ENCODE data around the gene HAAO.

HAAO gene

DNA sequence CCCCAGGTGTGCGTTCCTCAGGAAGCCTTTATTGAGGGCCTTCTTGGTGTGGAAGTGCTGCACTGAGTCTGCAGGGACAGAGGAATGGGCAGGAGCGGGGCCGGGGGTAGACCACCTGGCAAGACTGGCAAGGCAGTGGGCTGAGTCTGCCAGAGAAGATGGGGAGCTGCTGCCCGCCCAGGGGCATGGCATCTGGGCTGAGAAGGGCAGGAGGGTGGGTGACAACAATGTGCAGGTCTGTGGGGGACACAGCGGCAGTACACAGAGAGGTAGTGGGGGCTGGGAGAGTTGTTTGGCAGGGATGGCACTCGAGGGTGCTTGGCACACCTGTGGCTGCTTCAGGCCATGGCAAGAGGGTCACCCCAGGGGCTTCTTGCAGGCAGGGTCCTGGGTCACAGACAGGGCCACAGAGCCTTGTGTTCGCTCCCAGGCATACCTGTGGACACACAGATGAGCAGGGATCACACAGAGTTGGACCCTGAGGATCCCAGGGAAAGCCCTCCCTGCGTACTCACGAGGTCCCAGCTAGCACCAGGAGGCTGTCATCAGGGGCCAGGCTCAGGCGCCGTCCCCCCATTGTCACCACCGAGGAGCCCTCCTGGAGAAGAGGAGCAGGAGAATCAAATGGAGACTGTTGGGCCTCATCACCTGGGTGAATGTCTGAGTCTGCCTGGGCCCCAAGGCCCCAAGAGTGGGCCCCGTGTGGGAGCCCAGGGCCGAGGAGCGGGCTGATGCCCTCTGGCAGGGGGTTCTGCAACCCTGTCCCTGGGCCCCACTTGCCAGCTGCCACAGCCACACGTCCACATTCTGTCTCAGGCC, 25.1 kb downstream of the HAAO start:
- DNase-seq, result no peak

DNA sequence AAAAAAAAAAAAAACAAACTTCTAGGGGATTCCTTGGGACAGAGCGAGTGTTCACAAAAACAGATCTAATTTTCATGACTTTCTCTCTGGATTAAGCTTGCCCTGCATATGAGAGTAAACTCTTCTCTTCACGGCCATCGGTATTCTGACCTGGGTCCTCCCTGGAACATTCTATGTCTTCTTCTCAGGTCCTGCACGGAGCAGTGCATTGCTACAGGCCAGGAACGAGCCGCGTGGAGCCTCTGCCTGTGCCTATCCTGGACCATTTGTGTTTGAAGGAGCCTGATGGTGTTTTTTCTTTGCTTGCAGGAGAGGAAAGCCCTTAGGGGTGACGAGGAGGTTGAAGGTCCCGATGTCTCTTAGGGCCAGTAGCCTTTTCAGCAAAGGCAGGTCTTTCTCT, 26.7 kb downstream of the HAAO start:
- no peak for DNase-seq

GRCh38 chr2:42764901-42765300, 27.5 kb downstream of the HAAO start:
- no peak for DNase-seq

GRCh38 chr2:42764096-42764495, 28.3 kb downstream of the HAAO start, which contains the start of gene OXER1:
Gene OXER1, minus strand, starts transcription at chr2:42764135. Its CDS starts 73 bp downstream, at chr2:42764062.
- no peak for DNase-seq

GRCh38 chr2:42762823-42763804, 29.3 kb downstream of the HAAO start:
- DNase-seq, result no peak

DNA sequence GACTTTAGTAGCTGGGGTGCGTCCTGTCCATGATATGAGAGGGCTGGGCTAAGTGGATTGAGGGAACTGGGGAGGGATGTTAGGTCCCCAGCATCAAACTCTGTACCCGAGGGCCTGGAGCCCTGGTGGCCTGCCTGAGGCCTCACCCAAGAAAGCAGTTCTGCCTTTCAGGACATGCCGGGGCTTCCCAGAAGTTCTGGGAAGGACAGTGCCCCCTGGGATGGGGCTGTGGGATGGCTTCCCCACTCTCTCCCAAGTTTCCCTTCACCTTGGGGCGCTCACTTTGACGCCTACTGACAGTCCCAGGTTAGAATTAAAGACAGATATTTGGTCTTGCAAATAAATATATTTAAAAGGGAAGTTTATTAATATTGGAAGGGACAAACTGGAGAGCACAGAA, 30.2 kb downstream of the HAAO start:
- DNase-seq, result no peak

- no peak for DNase-seq
Observed at GRCh38 chr2:42761554-42761953, 30.8 kb downstream of the HAAO start.

DNA sequence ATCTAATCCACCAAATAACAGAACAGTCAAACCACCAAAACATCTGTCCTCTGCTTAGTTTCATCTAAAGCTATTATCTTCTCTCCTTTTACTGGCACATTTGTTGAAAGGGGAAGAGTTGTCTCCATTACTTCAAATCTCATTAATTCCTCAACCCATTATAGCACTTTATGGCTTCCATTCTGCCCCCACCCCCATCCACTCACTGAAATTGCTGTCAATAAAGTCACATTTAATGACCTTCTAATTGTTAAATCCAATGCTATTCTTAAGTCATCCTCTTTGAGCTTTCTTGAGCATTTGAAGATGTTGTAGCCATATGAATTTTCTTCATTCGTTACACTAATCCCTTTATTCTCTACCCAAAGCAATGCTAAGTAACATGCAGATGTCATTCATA, 33.6 kb downstream of the HAAO start:
- no peak for DNase-seq

DNA sequence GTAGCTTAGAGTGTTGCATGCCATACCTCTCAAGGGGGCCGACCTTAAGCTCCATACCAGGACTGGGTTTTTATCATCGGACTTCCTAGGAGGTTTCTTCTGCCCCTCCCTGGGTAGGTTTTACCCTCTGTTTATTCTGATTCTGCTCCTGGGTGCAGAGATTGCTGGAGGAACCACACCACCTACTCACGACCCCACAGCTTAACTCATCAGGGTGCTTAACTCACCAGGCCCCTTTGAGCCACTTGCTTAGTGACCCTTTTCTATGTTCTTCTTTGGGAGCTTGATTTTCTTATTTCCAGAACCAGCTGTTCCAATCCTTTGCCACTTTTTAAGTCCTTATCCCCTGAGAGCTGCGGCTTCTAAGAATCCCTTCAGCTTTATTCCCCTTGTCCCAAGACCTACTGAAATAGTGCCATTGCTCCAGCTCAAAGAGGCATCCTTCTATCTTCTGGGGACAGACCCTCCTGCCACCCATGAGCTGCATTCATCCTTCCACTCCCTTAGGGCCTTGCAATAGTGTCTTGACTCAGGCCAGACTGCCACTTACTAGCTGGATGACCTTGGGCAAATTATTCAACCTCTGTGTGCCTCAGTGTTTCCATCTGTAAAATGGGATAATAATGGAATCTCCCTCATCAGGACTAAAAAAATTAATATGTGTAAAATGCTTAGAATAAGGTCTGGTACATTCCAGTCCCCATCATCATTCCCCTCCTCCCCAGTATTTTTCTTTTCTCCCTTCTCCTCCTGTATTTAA, 34.2 kb downstream of the HAAO start:
- no peak for DNase-seq

DNA sequence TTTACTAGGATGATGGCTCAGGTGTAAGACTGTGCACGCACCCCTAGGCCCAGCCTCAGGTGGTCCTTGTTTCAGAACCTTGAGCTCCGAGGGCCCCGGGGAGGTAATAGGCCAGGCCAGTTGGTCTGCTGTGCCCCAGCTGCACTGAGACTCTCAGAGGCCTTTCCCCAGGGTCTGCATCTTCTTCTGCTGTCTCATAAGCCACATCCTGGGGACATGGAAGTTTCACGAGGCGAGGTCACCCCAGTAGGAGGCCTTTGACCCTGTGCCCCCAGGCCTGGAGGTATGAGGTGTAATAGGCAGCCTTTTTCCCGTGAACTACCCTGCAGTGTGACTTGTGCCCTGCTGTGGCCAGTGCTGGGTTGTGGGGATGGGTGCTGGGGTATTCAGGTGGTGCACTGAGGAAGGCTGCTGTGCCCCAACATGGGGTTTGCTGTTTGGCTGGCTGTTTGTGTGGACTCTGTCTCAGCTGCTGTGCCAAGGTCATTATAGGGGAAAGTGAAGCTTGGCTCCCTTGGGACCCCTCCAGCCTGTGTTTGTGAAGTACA, 35.3 kb downstream of the HAAO start:
- DNase-seq, result no peak

GRCh38 chr2:42756150-42756775, 36.1 kb downstream of the HAAO start:
- DNase-seq, result no peak

GRCh38 chr2:42755191-42755880, 37.0 kb downstream of the HAAO start:
- no peak for DNase-seq

DNA sequence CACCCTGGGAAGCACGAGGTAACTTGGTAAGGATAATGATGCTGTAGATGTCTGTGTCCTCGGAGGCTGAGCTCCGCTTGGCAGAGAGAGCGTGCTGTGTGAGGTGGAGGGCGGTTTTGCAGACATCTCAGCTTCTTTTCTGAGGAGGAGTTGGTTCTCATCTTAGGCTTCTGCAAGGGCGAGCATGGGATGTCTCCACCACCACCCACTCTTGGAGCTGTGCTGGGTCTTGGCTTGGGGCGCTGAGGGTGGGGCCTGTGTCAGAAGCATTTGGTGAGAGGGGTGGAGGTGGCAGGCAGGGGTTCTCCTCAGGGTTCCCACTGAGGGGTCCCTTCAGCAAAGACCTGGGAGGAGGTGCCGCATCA, 37.6 kb downstream of the HAAO start:
- no peak for DNase-seq

DNA sequence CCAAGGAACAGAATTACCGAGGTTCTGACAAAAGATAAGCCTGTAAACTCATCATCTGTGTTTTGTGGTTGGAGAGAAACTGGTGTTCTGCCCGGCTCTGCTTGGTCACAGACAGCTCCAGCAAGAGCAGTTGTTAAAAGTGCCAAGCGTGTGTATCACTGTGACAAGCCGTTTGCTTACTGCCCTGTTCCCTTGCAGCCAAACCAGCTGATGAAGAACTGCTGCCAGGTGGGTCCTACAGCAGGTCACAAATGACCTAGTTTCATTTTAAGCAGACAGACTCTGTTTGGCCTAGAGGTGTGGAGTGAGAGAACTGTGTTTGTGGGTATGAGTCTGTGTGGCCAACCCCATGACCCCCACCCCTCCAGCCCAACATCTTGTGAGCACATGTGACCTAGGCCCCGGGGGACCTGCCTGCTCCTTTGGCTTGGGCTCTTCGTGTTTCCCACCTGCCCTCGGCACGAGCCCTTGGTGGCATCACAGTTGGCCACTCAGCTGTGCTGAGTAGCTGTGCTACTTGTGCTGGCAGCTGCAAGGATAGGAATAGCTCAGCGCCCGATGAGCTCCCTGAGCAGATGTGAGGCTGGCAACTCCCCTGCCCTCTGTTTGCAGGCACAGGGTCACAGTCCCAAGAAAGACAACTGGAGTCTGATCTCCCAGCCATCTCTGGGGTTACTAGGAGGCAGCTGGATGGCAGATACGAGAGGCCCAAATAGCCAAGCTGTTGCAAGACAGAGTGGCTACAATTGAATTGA, 38.2 kb downstream of the HAAO start:
- no peak for DNase-seq

GRCh38 chr2:42752816-42753813, 39.3 kb downstream of the HAAO start:
- DNase-seq, result no peak

GRCh38 chr2:42752314-42752713, 40.1 kb downstream of the HAAO start:
- DNase-seq, result no peak

GRCh38 chr2:42748840-42749239, 43.5 kb downstream of the HAAO start:
- no peak for DNase-seq

GRCh38 chr2:42747422-42747821, 45.0 kb downstream of the HAAO start:
- no peak for DNase-seq

DNA sequence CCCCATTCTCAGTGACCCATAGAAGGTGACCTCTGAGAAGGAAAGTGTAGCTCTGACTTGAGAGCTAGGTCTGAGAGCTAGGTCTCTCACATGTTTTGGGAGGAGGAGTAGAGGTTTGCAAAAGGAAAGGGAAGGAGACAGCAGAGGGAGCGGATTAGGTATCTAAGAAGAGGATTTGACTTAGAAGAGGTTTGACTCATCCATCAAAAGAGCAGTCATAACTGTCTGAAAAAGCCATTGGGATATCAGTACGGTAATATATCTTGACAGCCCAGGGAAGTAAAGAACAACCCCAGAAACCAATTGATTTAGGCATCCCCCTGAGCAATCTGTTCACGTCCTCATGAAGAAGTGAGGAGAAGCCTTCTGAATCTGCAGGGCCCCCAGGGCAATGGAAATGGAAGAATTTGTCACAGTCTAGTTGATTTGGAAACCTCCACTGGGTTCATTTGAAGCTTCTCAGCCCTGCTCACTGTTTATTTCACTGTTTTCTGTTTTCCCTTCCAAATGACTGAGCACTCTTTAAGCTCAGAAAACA, 47.8 kb downstream of the HAAO start:
- no peak for DNase-seq

Measured in NCI-H748 treated with DMSO at 0.1 percent for 48 hours (cell line).